Uterus (tissue), 2 donors: ENCODE data around the gene PTPRM.

ENCODE experiments used
- POLR2A ChIP-seq, 2 donors: fragments of 450-650 bp; IDR thresholded peaks; one replicate each; pipeline ENCODE4 v1.6.1; 2016; ENCODE audit warnings: antibody characterized with exemption in 2 of 2, mild to moderate bottlenecking in 1 of 2, moderate library complexity in 1 of 2
- TF ChIP-seq, protein P1 (sequence below), 4 experiments: fragments of 200-600 bp in 2 of 4; fragments of 450-650 bp in 2 of 4; sonication (generic) in 2 of 4; IDR thresholded peaks; one replicate each; pipeline ENCODE4 v1.5.1; 2016 to 2019; ENCODE audit warnings: antibody characterized with exemption in 4 of 4, mild to moderate bottlenecking in 2 of 4, moderate library complexity in 1 of 4

DNA sequence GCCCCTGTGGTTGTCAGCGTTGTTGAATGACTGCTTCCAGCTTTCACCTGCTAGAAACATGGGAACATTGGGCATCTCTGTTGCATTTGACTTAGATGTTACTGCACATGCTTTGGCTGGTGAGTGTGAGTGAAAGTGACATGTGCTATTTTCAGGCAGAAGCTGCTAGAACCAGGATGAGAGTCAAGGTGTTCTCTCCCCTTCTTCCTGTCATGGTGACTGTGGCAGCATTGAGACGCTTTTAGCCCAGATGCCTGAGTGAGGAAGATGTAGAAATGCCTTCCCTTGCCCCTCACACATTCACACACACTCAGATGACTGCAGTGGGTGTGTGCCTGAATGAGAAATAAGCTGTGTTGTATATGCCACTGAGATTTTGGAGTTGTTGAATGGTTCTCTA is 220.2 kb downstream of the PTPRM start:
- TF ChIP-seq POLR2A (IDR thresholded peaks at IDR 0.05) = no peak
- TF ChIP-seq, protein P1, sequence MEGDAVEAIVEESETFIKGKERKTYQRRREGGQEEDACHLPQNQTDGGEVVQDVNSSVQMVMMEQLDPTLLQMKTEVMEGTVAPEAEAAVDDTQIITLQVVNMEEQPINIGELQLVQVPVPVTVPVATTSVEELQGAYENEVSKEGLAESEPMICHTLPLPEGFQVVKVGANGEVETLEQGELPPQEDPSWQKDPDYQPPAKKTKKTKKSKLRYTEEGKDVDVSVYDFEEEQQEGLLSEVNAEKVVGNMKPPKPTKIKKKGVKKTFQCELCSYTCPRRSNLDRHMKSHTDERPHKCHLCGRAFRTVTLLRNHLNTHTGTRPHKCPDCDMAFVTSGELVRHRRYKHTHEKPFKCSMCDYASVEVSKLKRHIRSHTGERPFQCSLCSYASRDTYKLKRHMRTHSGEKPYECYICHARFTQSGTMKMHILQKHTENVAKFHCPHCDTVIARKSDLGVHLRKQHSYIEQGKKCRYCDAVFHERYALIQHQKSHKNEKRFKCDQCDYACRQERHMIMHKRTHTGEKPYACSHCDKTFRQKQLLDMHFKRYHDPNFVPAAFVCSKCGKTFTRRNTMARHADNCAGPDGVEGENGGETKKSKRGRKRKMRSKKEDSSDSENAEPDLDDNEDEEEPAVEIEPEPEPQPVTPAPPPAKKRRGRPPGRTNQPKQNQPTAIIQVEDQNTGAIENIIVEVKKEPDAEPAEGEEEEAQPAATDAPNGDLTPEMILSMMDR (IDR thresholded peaks at IDR 0.05) = no peak
